ENCODE data around the gene BRD3. TPM values are rescaled to one million over a fixed set of nuclear protein-coding genes. Genes with fewer than 3 reads are reported as not detected.
"Not testable (repeated sequence)": the region's sequence is repeated elsewhere in the genome, so short reads cannot be mapped to it uniquely, and the experiment has no call there.

Gene BRD3
- total RNA-seq, 1 experiment from 2014 or later = 4.6 TPM

DNA sequence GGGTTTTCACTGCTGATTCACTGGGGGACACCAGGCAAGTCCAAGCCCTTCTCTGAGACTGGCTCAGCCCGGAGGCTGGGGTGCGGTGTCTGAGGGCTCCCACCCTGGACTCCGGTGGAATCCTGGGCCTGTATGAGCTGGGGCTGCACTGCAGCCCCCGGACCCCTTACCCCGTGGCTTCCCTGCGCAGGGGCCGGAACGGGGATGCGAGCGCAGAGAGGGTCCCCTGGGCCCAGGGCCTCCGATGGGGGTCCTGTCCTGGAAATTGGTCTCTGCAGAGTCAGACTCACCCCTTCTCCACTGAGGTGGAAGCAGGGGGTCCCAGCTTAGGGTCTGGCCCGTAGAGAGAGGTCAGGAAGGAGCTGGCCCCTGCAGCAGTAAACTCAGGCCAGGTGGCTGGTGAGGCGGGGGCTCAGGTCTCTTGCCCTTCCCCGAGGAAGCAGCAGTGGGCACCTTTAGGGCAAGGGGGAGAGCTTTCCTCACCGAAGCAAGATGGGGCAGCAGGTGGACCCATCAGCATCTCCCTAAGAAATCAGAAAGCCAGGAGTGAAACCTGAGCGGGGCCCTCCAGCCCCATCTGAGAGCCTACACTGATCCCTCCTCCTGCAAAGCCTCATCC lies 74.1 kb downstream of the BRD3 start:
- DNase-seq (ENCODE audit: low read depth) = no peak

- DNase-seq (ENCODE audit: low read depth) = peak; percentile 91
Observed at GRCh38 chr9:133992780-133993634, 74.8 kb downstream of the BRD3 start.

DNA sequence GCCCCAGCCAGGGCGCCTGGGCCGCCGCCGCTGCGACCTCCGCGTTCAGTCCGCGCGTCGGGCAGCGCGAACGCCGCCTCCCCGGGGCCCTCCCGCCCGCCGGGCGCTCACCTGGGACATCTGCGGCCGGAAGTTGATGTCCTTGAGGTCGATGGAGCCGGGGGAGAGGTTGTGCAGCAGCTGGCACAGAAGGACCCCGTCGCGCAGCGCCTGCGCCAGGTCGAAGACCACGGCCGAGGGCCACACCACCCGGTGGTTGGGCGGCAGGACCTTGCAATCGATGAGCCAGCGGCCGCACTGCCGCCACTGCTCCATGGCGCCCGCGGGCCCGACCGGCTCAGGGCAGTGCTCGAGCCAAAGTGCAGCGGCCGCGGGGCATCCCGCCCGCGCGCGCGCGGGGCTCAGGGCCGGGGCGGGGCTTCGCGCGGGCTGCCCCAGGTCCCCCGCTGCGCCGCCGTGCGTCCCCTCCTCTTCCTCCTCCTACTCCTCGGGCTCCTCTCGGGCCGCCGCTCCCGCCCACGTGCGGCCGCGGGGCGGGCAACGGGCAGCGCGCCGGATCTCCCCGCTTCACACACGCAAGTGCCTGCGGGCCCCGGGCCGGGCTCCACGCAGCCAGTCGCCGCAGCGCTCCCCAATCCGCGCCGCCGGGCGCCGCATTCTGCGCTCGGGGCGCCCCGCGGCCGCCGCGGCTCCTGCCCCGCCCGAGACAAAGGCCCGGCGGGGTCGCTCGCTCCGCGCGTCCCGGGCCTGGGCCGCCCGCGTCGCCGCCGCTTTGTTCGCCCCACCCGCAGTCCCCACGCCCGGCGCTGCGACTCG lies 75.7 kb downstream of the BRD3 start, which contains the start of gene VAV2:
TSS of gene VAV2 (minus strand) at position 361 of the 816 bp plus-strand sequence. CDS start at position 315, 46 bp downstream.
- peak; percentile 70 for DNase-seq (ENCODE audit: low read depth)

DNA sequence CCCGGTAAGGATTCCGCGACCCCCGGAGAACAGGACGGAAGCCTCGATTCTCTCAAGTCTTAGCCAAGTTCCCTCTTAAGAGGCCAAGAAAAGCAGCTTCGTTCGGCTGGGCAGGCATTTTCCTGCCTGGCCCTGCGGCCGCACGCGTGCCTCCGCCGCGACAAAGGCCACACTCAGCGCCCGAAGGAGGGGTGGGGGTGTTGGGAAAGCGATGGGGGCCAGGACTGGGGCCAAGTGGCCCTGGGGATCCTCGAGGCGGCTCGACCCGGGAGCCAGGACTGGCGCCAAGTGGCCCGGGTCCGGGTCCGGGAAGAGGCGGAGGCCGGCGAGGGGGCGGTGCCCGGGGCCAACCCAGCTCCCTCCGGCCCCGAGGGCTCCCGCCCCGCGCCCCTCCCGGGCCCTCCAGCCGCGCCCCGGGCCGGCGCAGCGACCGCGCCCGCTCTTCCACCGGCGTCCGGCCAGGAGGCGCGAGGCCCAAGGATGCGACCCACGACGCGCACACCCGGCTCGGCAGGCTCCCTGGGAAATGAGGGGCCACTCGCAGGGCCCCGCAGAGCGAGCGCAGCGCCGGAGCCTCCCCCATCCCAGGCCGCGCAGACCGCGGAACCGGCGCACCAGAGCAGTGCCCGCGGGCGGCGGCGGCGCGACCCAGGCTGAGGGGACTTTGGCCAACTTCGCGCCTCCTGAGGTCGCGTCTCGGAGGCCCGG lies 76.5 kb downstream of the BRD3 start:
- peak; percentile 27 for DNase-seq (ENCODE audit: low read depth)

DNA sequence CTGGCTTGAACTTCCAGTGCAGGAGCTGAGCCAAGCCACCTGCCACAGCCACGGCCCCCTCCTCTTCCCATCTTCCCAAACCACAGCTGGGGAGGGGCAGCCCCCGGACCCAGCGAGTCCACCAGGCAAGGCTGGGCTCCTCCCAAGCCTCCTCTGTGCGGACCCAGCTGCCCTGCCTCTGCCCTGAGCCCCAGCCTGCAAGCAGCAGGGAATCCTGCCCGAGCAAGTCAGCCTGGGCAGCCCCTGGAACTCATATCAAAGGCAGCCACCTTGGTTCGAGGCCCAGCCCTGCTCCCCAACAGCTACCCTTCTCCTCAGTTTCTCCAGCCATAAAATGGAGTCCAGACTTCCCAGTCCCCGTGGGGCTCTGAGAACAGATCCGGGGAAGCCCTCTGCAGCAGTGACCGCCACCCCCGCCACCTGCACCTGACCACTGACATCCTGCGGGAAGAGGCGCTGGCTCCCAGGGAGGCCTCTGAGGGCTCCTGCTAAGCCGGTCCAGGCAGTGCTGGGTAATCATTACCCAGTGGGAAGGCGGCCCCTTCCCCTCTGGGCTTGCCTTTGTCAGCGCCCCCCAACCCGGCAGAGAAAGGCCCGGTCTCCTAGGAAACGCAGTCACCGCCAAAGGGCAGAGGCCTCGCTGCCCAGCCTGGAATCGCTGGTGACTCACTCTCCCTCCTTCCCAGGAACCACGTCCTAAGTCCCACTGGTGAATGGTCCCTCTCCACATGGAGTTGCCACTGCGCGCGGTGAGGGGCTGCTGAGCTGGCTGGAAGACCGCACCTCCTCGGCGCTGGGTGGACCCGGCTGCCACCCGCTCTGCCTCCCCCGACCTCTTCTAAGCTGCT lies 77.2 kb downstream of the BRD3 start:
- DNase-seq (ENCODE audit: low read depth) = peak; percentile 90

DNA sequence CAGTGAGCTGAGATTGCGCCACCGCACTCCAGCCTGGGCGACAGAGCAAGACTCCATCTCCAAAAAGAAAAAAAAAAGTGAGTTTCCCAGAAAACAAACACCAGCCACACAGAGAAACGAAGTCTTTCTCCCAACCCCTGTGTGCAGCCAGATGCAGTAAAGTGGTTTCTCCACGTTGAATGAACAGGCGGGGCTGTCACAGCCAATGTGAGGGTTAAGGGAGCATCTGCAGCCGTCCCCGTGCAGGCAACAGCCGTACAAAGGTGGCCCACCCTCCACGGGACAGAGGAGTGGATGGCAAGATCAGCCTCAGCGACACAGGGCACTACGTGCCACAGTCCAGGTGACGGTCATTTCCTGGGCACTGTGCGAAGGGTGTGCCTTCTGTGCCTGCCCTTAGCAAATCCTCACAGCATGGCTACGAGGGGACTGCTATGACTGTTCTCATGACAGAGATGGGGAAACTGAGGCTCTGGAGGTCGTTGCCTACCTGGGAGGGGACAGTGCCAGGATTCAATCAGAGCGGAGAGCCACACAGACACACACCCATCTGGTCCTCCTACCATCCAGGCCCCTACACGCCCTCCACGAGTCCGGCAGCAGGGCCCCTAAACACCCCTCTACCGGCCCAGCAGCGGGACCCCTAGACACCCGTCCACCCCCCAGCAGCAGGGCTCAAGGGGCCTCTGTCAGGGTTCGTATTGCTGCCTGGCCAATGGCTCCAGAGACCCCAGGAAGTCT lies 78.0 kb downstream of the BRD3 start:
- DNase-seq (ENCODE audit: low read depth) = no peak

GRCh38 chr9:133988771-133989170 lies 79.1 kb downstream of the BRD3 start:
- DNase-seq (ENCODE audit: low read depth) = not testable (repeated sequence)

- no peak for DNase-seq (ENCODE audit: low read depth)
Observed at GRCh38 chr9:133987946-133988665, 79.7 kb downstream of the BRD3 start.

- DNase-seq (ENCODE audit: low read depth) = no peak
Observed at GRCh38 chr9:133987446-133987788, 80.4 kb downstream of the BRD3 start.

GRCh38 chr9:133986774-133987445 lies 80.9 kb downstream of the BRD3 start:
- DNase-seq (ENCODE audit: low read depth) = no peak

DNA sequence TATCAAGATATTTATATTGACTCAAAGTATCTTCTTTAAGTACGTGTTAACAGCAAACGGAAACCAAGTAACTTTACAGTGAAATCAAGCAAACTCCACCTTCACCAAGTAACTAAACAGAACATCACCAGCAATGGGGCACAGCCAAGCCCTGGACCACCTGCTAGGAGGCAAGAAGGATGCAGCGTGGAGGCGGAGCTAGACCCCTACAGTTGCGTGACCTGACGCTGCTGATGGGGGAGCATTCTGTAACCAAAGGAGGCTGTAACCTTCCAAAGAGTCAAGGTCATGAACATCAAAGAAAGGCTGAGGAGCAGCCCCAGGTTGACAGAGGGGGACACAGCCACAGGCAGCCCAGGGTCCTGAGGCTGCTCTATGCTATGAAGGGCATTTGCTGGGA lies 81.8 kb downstream of the BRD3 start:
- DNase-seq (ENCODE audit: low read depth) = no peak

GRCh38 chr9:133982971-133983720 lies 84.7 kb downstream of the BRD3 start:
- no peak for DNase-seq (ENCODE audit: low read depth)

GRCh38 chr9:133981958-133982681 lies 85.7 kb downstream of the BRD3 start:
- no peak for DNase-seq (ENCODE audit: low read depth)

DNA sequence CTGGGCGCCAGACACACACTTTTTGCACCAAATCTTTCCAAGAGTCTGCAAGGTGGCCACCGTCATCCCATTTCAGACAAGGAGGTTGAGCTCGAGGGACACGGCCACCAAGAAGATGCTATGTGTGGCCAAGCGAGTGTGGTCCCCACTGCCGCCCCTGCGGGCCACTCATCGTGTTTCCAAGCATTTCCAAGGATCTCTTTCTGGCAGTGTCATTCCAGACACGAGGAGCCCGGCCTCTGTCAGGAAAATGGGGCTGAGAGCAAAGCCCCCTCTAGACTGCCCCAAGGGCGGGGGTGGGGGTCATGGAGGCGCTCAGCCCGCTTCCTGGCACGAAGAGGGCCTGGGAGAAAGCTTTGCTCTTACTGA lies 86.3 kb downstream of the BRD3 start:
- no peak for DNase-seq (ENCODE audit: low read depth)

GRCh38 chr9:133980864-133981588 lies 86.8 kb downstream of the BRD3 start:
- no peak for DNase-seq (ENCODE audit: low read depth)
